ENCODE data around the gene ATP10B.
"Not testable (repeated sequence)": the region's sequence is repeated elsewhere in the genome, so short reads cannot be mapped to it uniquely, and the experiment has no call there.

ATP10B gene

GRCh38 chr5:160747987-160748386 is 104.0 kb downstream of the ATP10B start:
- no peak for DNase-seq

- no peak for DNase-seq
Observed at GRCh38 chr5:160747559-160747958, 104.5 kb downstream of the ATP10B start.

- no peak for DNase-seq
Observed at GRCh38 chr5:160744268-160745101, 107.5 kb downstream of the ATP10B start.

- DNase-seq: no peak
Observed at GRCh38 chr5:160743027-160743426, 109.0 kb downstream of the ATP10B start.

- no peak for DNase-seq
Observed at GRCh38 chr5:160742446-160742845, 109.6 kb downstream of the ATP10B start.

GRCh38 chr5:160727296-160727997 is 124.6 kb downstream of the ATP10B start:
- no peak for DNase-seq

GRCh38 chr5:160726721-160727120 is 125.3 kb downstream of the ATP10B start:
- DNase-seq: no peak

- DNase-seq: no peak
Observed at GRCh38 chr5:160720822-160721221, 131.2 kb downstream of the ATP10B start.

- DNase-seq: not testable (repeated sequence)
Observed at GRCh38 chr5:160715508-160715907, 136.5 kb downstream of the ATP10B start.

GRCh38 chr5:160703547-160704189 is 148.3 kb downstream of the ATP10B start:
- DNase-seq: no peak

GRCh38 chr5:160702934-160703333 is 149.1 kb downstream of the ATP10B start:
- no peak for DNase-seq

- DNase-seq: no peak
Observed at GRCh38 chr5:160702311-160702803, 149.7 kb downstream of the ATP10B start.

GRCh38 chr5:160701403-160701802 is 150.6 kb downstream of the ATP10B start:
- DNase-seq: no peak

- no peak for DNase-seq
Observed at GRCh38 chr5:160699301-160699700, 152.7 kb downstream of the ATP10B start.

- DNase-seq: no peak
Observed at GRCh38 chr5:160697281-160697680, 154.7 kb downstream of the ATP10B start.

GRCh38 chr5:160694896-160695295 is 157.1 kb downstream of the ATP10B start:
- DNase-seq: no peak

GRCh38 chr5:160693831-160694465 is 158.1 kb downstream of the ATP10B start:
- DNase-seq: no peak

- DNase-seq: no peak
Observed at GRCh38 chr5:160692271-160692670, 159.7 kb downstream of the ATP10B start.

GRCh38 chr5:160685695-160686094 is 166.3 kb downstream of the ATP10B start:
- no peak for DNase-seq

- DNase-seq: no peak
Observed at GRCh38 chr5:160685219-160685618, 166.8 kb downstream of the ATP10B start.

- no peak for DNase-seq
Observed at GRCh38 chr5:160679567-160680309, 172.3 kb downstream of the ATP10B start.

- DNase-seq: no peak
Observed at GRCh38 chr5:160675988-160676387, 176.0 kb downstream of the ATP10B start.
